Pancreas (tissue), 10 donors: ENCODE measurements around the gene SORL1. TPM values are rescaled to one million over a fixed set of nuclear protein-coding genes. Genes with fewer than 3 reads are reported as not detected.

ENCODE experiments used
- ATAC-seq, 4 donors: fragments of 200-7000 bp; cut with Tn5 transposase; one replicate each; pipeline versions ENCODE4 v1.8.0 to v1.9.1; 2020; ENCODE audit warnings: mild to moderate bottlenecking in 4 of 4, moderate library complexity in 4 of 4
- DNase-seq, 6 donors: peaks; one replicate each; pipeline ENCODE4 v3.0.0-alpha.2; 2020
- FAIRE-seq: peaks from 2 replicates; lab custom pipeline; 2012; peaks lifted over from hg19 to GRCh38; lab: Jason Lieb, UNC
- H3K27ac ChIP-seq, 4 donors: fragments of 200-600 bp; sonication (generic); 1 replicate in 3 of 4; 2 replicates in 1 of 4; pipeline versions ENCODE4 v1.5.0 to v1.8.0; 2020
- H3K27me3 ChIP-seq, 4 donors: fragments of 200-600 bp; one replicate each; pipeline ENCODE4 v1.8.0; 2021
- H3K36me3 ChIP-seq, 3 donors: fragments of 200-600 bp; sonication (generic) in 1 of 3; one replicate each; pipeline versions ENCODE4 v1.5.0 to v1.8.0; 2020 to 2021
- H3K4me1 ChIP-seq, 3 donors: fragments of 200-600 bp; one replicate each; pipeline ENCODE4 v1.8.0; 2021
- H3K4me3 ChIP-seq, 4 donors: fragments of 200-600 bp; sonication (generic) in 2 of 4; one replicate each; pipeline versions ENCODE4 v1.5.0 to v1.8.0; 2020 to 2021
- H3K9me3 ChIP-seq, 4 donors: fragments of 200-600 bp; one replicate each; pipeline ENCODE4 v1.8.0; 2021
- CTCF ChIP-seq, 4 donors: fragments of 200-600 bp; sonication (generic) in 3 of 4; IDR thresholded peaks; one replicate each; pipeline versions ENCODE4 v1.5.0 to v1.8.0; 2021; ENCODE audit warnings: antibody characterized with exemption in 4 of 4
- WGBS, 2 donors: extraction: QIAGEN DNeasy Blood & Tissue Kit; methylation state at CpG; one replicate each; pipeline ENCODE4 v1.1.7; 2013; 5-methylcytosine and 5-hydroxymethylcytosine counted together
- intact Hi-C, 3 donors: fragments of 100-400 bp; cut with DNase I; formaldehyde crosslinking; loops; one replicate each; pipeline versions ENCODE4 v1.11.1 to v1.14.2; 2022
- polyA plus RNA-seq, 2 donors: library from polyadenylated mRNA; stranded (reverse); fragments of 200-250 nt; gene quantifications; one replicate each; pipeline ENCODE4 v1.2.3, GENCODE V29; 2013
- total RNA-seq, 6 donors: library from RNA; stranded (reverse); fragmentation: NEBNext Ultra II Directional in 4 of 6; extraction: Animal tissue kit (Norgen Biotek cat#: 25700) in 4 of 6; gene quantifications; one replicate each; pipeline versions ENCODE4 v1.2.1 to v1.2.4, GENCODE V29; 2021 to 2023
- donor health status: healthy with polysubstance abuse.
- donor health status: DM: no; HTN: no; CAD: no; lungs with moderate emphysema.
- donor health status: DM: no; HTN: no; CAD: no.
- donor health status: control.
- donor health status: control.
- donor health status: Bipolar disorder and iron deficiency.
- donor health status: DM: yes; HTN: yes; CAD: no.
- donor health status: DM: no; HTN: no; CAD: no.
- donor health status: DM: no; HTN: no; CAD: no.
- donor health status: DM: yes; HTN: yes; CAD: no.

Gene SORL1
- total and polyA plus RNA-seq, 8 donors, result 2.7 to 47.5 (median 15.5) TPM

GRCh38 chr11:121543836-121544380 lies 91.8 kb downstream of the SORL1 start:
- intact Hi-C loops, result no loop called here
- FAIRE-seq, result no peak

GRCh38 chr11:121544956-121545355 lies 92.8 kb downstream of the SORL1 start:
- Histone ChIP-seq H3K4me1 (no peaks in the 10 kb centered on the region), H3K4me3 (no peak overlapping the region), H3K27ac (no peak overlapping the region), H3K36me3 (no peaks in the 10 kb centered on the region), H3K27me3 (no peaks in the 10 kb centered on the region), H3K9me3 (no peaks in the 10 kb centered on the region)
- 70 to 83% methylated on average over 7 of the region's 7 CpGs for WGBS, 2 donors
- TF ChIP-seq CTCF (IDR thresholded peaks at IDR 0.05), result no peak
- no peak for ATAC-seq
- no peak for FAIRE-seq
- no peak for DNase-seq
- intact Hi-C loops, result no loop called here

More at GRCh38 chr11:121543836-121544380, 91.8 kb downstream of the SORL1 start:
- H3K36me3 ChIP-seq, result no peaks in the 10 kb centered on the region
- no peaks in the 10 kb centered on the region for H3K4me1 ChIP-seq
- no peaks in the 10 kb centered on the region for H3K9me3 ChIP-seq
- no peak for ATAC-seq
- no peak overlapping the region for H3K27ac ChIP-seq
- DNase-seq, result no peak
- peaks cover 0 to 2% (median 0%) of the 10 kb centered on the region in 4 donors for H3K27me3 ChIP-seq
- no peak for TF ChIP-seq CTCF (IDR thresholded peaks at IDR 0.05)
- H3K4me3 ChIP-seq, result no peak overlapping the region
- 54 to 69% methylated on average over 6 of the region's 6 CpGs for WGBS, 2 donors

GRCh38 chr11:121547574-121547973 lies 95.5 kb downstream of the SORL1 start:
- intact Hi-C loops, result no loop called here
- no peak for FAIRE-seq
- DNase-seq, result no peak
- WGBS, 2 donors, result 68 to 72% methylated on average over 3 of the region's 3 CpGs
- TF ChIP-seq CTCF (IDR thresholded peaks at IDR 0.05), result no peak
- no peak overlapping the region for H3K4me3 ChIP-seq
- H3K27me3 ChIP-seq, result no peaks in the 10 kb centered on the region
- H3K36me3 ChIP-seq, result peaks cover 0 to 8% (median 0%) of the 10 kb centered on the region in 3 donors
- H3K27ac ChIP-seq, result no peak overlapping the region
- no peak for ATAC-seq
- no peaks in the 10 kb centered on the region for H3K9me3 ChIP-seq
- no peaks in the 10 kb centered on the region for H3K4me1 ChIP-seq

- no peaks in the 10 kb centered on the region for H3K4me1 ChIP-seq
- FAIRE-seq, result no peak
- no peak overlapping the region for H3K4me3 ChIP-seq
- no peak for DNase-seq
- H3K27me3 ChIP-seq, result no peaks in the 10 kb centered on the region
- no peak for TF ChIP-seq CTCF (IDR thresholded peaks at IDR 0.05)
- H3K36me3 ChIP-seq, result peaks cover 0 to 8% (median 0%) of the 10 kb centered on the region in 3 donors
- ATAC-seq, result peak in 1 of 4 donors; percentile 25
- 73 to 78% methylated on average over 10 of the region's 10 CpGs for WGBS, 2 donors
- no peaks in the 10 kb centered on the region for H3K9me3 ChIP-seq
- no peak overlapping the region for H3K27ac ChIP-seq
- intact Hi-C loops, result no loop called here
Observed at GRCh38 chr11:121550247-121551030, 98.3 kb downstream of the SORL1 start.

GRCh38 chr11:121551463-121551862 lies 99.3 kb downstream of the SORL1 start:
- Histone ChIP-seq H3K36me3 (peaks cover 0 to 8% (median 0%) of the 10 kb centered on the region in 3 donors), H3K9me3 (no peaks in the 10 kb centered on the region), H3K27ac (no peak overlapping the region), H3K4me3 (no peak overlapping the region), H3K27me3 (no peaks in the 10 kb centered on the region), H3K4me1 (no peaks in the 10 kb centered on the region)
- FAIRE-seq, result no peak
- 62 to 79% methylated on average over 5 of the region's 5 CpGs for WGBS, 2 donors
- intact Hi-C loops, result no loop called here
- DNase-seq, result no peak
- no peak for ATAC-seq
- TF ChIP-seq CTCF (IDR thresholded peaks at IDR 0.05), result no peak
